Measurements from ENCODE around the gene CCDC63. TPM values are rescaled to one million over a fixed set of nuclear protein-coding genes. Genes with fewer than 3 reads are reported as not detected.

The CCDC63 gene
- total RNA-seq, 1 donor, result not detected

- TF ChIP-seq CTCF (IDR thresholded peaks at IDR 0.05; ENCODE audit: insufficient read depth, low read length), result no peak
- DNase-seq (ENCODE audit: low read depth), result no peak
- no peak overlapping the region for H3K4me3 ChIP-seq (ENCODE audit: low read depth, low read length)
These were observed 10.5 kb upstream of the CCDC63 start for GRCh38 chr12:110836291-110836690.

- TF ChIP-seq CTCF (IDR thresholded peaks at IDR 0.05; ENCODE audit: insufficient read depth, low read length), result no peak
- no peak for DNase-seq (ENCODE audit: low read depth)
- H3K4me3 ChIP-seq (ENCODE audit: low read depth, low read length), result no peak overlapping the region
These were observed 5.8 kb upstream of the CCDC63 start for GRCh38 chr12:110841007-110841406.

- DNase-seq (ENCODE audit: low read depth), result no peak
- TF ChIP-seq CTCF (IDR thresholded peaks at IDR 0.05; ENCODE audit: insufficient read depth, low read length), result no peak
These were observed 2.7 kb upstream of the CCDC63 start for GRCh38 chr12:110844131-110844530.

GRCh38 chr12:110844551-110845338, 2.0 kb upstream of the CCDC63 start:
- no peak overlapping the region for H3K4me3 ChIP-seq (ENCODE audit: low read depth, low read length)
- no peak for TF ChIP-seq CTCF (IDR thresholded peaks at IDR 0.05; ENCODE audit: insufficient read depth, low read length)
- DNase-seq (ENCODE audit: low read depth), result peak; percentile 89

More at GRCh38 chr12:110844131-110844530, 2.7 kb upstream of the CCDC63 start:
- no peak overlapping the region for H3K4me3 ChIP-seq (ENCODE audit: low read depth, low read length)

- no peak overlapping the region for H3K4me3 ChIP-seq (ENCODE audit: low read depth, low read length)
- DNase-seq (ENCODE audit: low read depth), result no peak
- no peak for TF ChIP-seq CTCF (IDR thresholded peaks at IDR 0.05; ENCODE audit: insufficient read depth, low read length)
These were observed 1.5 kb upstream of the CCDC63 start for GRCh38 chr12:110845339-110845682.

- no peak for TF ChIP-seq CTCF (IDR thresholded peaks at IDR 0.05; ENCODE audit: insufficient read depth, low read length)
- H3K4me3 ChIP-seq (ENCODE audit: low read depth, low read length), result no peak overlapping the region
- DNase-seq (ENCODE audit: low read depth), result no peak
These were observed 1.6 kb downstream of the CCDC63 start for GRCh38 chr12:110848314-110848923.
